SK-N-SH treated with all-trans-retinoic acid at 6 μM for 48 hours (cell line): Measurements from ENCODE around the gene CLTC.

Source experiments
- ARNTL ChIP-seq: fragments of 450-650 bp; formaldehyde crosslinking; IDR thresholded peaks from 2 replicates; pipeline ENCODE4 v1.5.0; 2020; ENCODE audit warnings: low read depth, mild to moderate bottlenecking, moderate library complexity, borderline replicate concordance
- BACH2 ChIP-seq: fragments of 250-450 bp; sonication (Bioruptor Pico); IDR thresholded peaks from 2 replicates; pipeline ENCODE4 v1.9.0; 2021; ENCODE audit warnings: mild to moderate bottlenecking, borderline replicate concordance
- CSDC2 ChIP-seq: fragments of 250-450 bp; sonication (Bioruptor Pico); IDR thresholded peaks from 2 replicates; pipeline ENCODE4 v1.5.0; 2020; ENCODE audit warnings: mild to moderate bottlenecking, moderate library complexity
- ESRRG ChIP-seq: fragments of 250-450 bp; sonication (Bioruptor Pico); IDR thresholded peaks from 2 replicates; pipeline ENCODE4 v1.6.1; 2021; ENCODE audit warnings: mild to moderate bottlenecking
- GLIS3 ChIP-seq: fragments of 250-450 bp; sonication (Bioruptor Pico); IDR thresholded peaks from 2 replicates; pipeline ENCODE4 v1.5.0; 2020; ENCODE audit warnings: mild to moderate bottlenecking, moderate library complexity
- RARB ChIP-seq: fragments of 250-450 bp; sonication (Bioruptor Pico); IDR thresholded peaks from 2 replicates; pipeline ENCODE4 v1.8.0; 2021; ENCODE audit warnings: mild to moderate bottlenecking, moderate library complexity
- ZFP3 ChIP-seq: fragments of 250-450 bp; sonication (Bioruptor Pico); IDR thresholded peaks from 2 replicates; pipeline ENCODE4 v1.5.0; 2020; ENCODE audit warnings: mild to moderate bottlenecking, moderate library complexity
- ZFP30 ChIP-seq: fragments of 450-650 bp; formaldehyde crosslinking; IDR thresholded peaks from 2 replicates; pipeline ENCODE4 v1.5.0; 2022; ENCODE audit warnings: mild to moderate bottlenecking, moderate library complexity
- ZNF70 ChIP-seq: fragments of 450-650 bp; formaldehyde crosslinking; IDR thresholded peaks from 2 replicates; pipeline ENCODE4 v1.5.0; 2020; ENCODE audit warnings: mild to moderate bottlenecking, moderate library complexity
- TF ChIP-seq, protein P1 (sequence below): fragments of 250-450 bp; sonication (Bioruptor Pico); IDR thresholded peaks from 2 replicates; pipeline ENCODE4 v1.5.1; 2020; ENCODE audit warnings: low read depth, mild to moderate bottlenecking, moderate library complexity
- TF ChIP-seq, protein P2 (sequence below): fragments of 250-450 bp; sonication (Bioruptor Pico); IDR thresholded peaks from 2 replicates; pipeline ENCODE4 v1.8.0; 2020; ENCODE audit warnings: mild to moderate bottlenecking, moderate library complexity, borderline replicate concordance

DNA sequence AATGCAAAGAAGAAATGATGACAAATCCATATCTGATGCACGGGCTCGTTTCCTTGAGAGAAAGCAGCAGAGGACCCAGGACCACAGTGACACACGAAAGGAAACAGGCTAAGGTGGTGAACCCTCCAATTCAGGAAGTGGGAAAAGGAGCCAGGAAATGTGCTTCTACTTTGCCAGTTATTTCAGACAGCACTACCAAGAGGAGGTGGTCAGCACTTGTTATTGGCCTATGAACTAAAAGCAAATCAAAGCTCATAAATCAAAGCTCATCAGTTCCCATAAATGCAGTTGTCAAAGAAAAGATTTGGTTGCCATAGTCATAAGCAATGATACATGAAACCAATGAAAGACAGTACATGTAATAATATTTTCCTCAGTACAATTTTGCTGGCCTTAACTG, 12.6 kb upstream of the CLTC start:
- TF ChIP-seq CSDC2 (no peak), ESRRG (CRISPR knock-in tag) (no peak), ZFP3 (no peak), ZFP30 (no peak), GLIS3 (CRISPR knock-in tag) (no peak), ARNTL (CRISPR knock-in tag) (no peak), ZNF70 (CRISPR knock-in tag) (no peak), RARB (CRISPR knock-in tag) (no peak), BACH2 (CRISPR knock-in tag) (no peak)
- TF ChIP-seq, protein P1, sequence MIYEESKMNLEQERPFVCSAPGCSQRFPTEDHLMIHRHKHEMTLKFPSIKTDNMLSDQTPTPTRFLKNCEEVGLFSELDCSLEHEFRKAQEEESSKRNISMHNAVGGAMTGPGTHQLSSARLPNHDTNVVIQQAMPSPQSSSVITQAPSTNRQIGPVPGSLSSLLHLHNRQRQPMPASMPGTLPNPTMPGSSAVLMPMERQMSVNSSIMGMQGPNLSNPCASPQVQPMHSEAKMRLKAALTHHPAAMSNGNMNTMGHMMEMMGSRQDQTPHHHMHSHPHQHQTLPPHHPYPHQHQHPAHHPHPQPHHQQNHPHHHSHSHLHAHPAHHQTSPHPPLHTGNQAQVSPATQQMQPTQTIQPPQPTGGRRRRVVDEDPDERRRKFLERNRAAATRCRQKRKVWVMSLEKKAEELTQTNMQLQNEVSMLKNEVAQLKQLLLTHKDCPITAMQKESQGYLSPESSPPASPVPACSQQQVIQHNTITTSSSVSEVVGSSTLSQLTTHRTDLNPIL (CRISPR knock-in tag) = no peak
- TF ChIP-seq, protein P2, sequence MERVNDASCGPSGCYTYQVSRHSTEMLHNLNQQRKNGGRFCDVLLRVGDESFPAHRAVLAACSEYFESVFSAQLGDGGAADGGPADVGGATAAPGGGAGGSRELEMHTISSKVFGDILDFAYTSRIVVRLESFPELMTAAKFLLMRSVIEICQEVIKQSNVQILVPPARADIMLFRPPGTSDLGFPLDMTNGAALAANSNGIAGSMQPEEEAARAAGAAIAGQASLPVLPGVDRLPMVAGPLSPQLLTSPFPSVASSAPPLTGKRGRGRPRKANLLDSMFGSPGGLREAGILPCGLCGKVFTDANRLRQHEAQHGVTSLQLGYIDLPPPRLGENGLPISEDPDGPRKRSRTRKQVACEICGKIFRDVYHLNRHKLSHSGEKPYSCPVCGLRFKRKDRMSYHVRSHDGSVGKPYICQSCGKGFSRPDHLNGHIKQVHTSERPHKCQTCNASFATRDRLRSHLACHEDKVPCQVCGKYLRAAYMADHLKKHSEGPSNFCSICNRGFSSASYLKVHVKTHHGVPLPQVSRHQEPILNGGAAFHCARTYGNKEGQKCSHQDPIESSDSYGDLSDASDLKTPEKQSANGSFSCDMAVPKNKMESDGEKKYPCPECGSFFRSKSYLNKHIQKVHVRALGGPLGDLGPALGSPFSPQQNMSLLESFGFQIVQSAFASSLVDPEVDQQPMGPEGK = no peak
